OCI-LY7 (cell line): ENCODE data around the gene DMC1. TPM values are rescaled to one million over a fixed set of nuclear protein-coding genes. Genes with fewer than 3 reads are reported as not detected.

Experiments
- BruUV-seq: library from RNA; stranded (reverse); fragments of 400-500 nt; replicated peaks from 2 replicates; lab custom pipeline; 2021; lab: Mats Ljungman, UMichigan
- CTCF ChIA-PET: fragments of 300-600 bp; sonication (Branson Sonifier 250); formaldehyde crosslinking; loops from one replicate; lab custom pipeline; 2022; ENCODE audit warnings: antibody characterized with exemption; ENCODE audit not compliant: unreplicated experiment; lab: Charles Lee
- POLR2A ChIA-PET: fragments of 300-600 bp; sonication (Branson Sonifier 250); formaldehyde crosslinking; loops from one replicate; lab custom pipeline; 2022; ENCODE audit warnings: antibody characterized with exemption; lab: Charles Lee
- DNase-seq: peaks from one replicate; pipeline ENCODE4 v3.0.0-alpha.2; 2015; ENCODE audit warnings: low spot score
- H2AFZ ChIP-seq: fragments of 200-600 bp; sonication (generic), shearing (Covaris generic); 2 replicates; pipeline ENCODE4 v1.6.1; 2014; ENCODE audit warnings: mild to moderate bottlenecking, antibody characterized with exemption, low read length, moderate library complexity
- H3K27ac ChIP-seq: fragments of 200-600 bp; sonication (generic); 2 replicates; pipeline ENCODE4 v1.5.1; 2014; ENCODE audit warnings: mixed run types, low read depth, mild to moderate bottlenecking, moderate library complexity, low read length, inconsistent platforms; ENCODE audit not compliant: poor library complexity, severe bottlenecking
- H3K36me3 ChIP-seq: fragments of 200-600 bp; sonication (generic); 2 replicates; pipeline ENCODE4 v1.6.1; 2014; ENCODE audit warnings: mild to moderate bottlenecking, antibody characterized with exemption, low read length, moderate library complexity, mixed read lengths; ENCODE audit not compliant: insufficient read depth
- H3K4me1 ChIP-seq: fragments of 200-600 bp; sonication (generic); 2 replicates; pipeline ENCODE4 v1.5.1; 2014; ENCODE audit warnings: mild to moderate bottlenecking, low read length; ENCODE audit not compliant: insufficient read depth, poor library complexity, severe bottlenecking
- H3K4me2 ChIP-seq: fragments of 200-600 bp; sonication (generic); 2 replicates; pipeline ENCODE4 v1.6.1; 2014; ENCODE audit warnings: mild to moderate bottlenecking, low read length
- H3K4me3 ChIP-seq: fragments of 200-600 bp; sonication (generic); 2 replicates; pipeline ENCODE4 v1.5.1; 2014; ENCODE audit warnings: mild to moderate bottlenecking, low read depth, low read length; ENCODE audit not compliant: poor library complexity, severe bottlenecking
- H3K79me2 ChIP-seq: fragments of 200-600 bp; sonication (generic); 2 replicates; pipeline ENCODE4 v1.6.1; 2016; ENCODE audit warnings: low read depth, mild to moderate bottlenecking, low read length, moderate library complexity, mixed read lengths; ENCODE audit not compliant: insufficient read depth
- H3K9me2 ChIP-seq: fragments of 200-600 bp; sonication (generic); 2 replicates; pipeline ENCODE4 v1.6.1; 2016; ENCODE audit warnings: mild to moderate bottlenecking, low read length, mixed read lengths; ENCODE audit not compliant: insufficient read depth
- H3K9me3 ChIP-seq: fragments of 200-600 bp; sonication (generic); 2 replicates; pipeline ENCODE4 v1.6.1; 2014; ENCODE audit warnings: mild to moderate bottlenecking, mixed run types, low read length, mixed read lengths
- H4K20me1 ChIP-seq: fragments of 200-600 bp; sonication (generic); 2 replicates; pipeline ENCODE4 v1.6.1; 2014; ENCODE audit warnings: mild to moderate bottlenecking, antibody characterized with exemption, low read length, moderate library complexity, mixed read lengths; ENCODE audit not compliant: insufficient read depth
- EZH2phosphoT487 ChIP-seq: fragments of 200-600 bp; sonication (generic); IDR thresholded peaks from 2 replicates; pipeline ENCODE4 v1.6.1; 2018; ENCODE audit warnings: low read depth, borderline replicate concordance, mild to moderate bottlenecking, mixed run types, antibody characterized with exemption, low read length, moderate library complexity, mixed read lengths
- intact Hi-C: fragments of 100-400 bp; cut with micrococcal nuclease; formaldehyde crosslinking; loops from one replicate; pipeline ENCODE4 v1.10.0; 2022; ENCODE audit not compliant: unreplicated experiment
- total RNA-seq, 2 experiments: library from RNA; depleted of rRNA in 1 of 2; stranded (reverse); fragments of >200 nt in 1 of 2; shearing (Covaris generic) in 1 of 2; gene quantifications; 2 replicates each; pipeline ENCODE4 v1.2.3, GENCODE V29; 2014 to 2022
- TF ChIP-seq, protein P1 (sequence below): fragments of 200-600 bp; sonication (generic); conservative IDR thresholded peaks from 2 replicates; pipeline ENCODE4 v1.5.1; 2014; ENCODE audit warnings: mild to moderate bottlenecking, antibody characterized with exemption, low read length, moderate library complexity, mixed read lengths

The DMC1 gene
- total RNA-seq, 2 experiments from 2014 or later: 40.6 to 44.3 TPM

DNA sequence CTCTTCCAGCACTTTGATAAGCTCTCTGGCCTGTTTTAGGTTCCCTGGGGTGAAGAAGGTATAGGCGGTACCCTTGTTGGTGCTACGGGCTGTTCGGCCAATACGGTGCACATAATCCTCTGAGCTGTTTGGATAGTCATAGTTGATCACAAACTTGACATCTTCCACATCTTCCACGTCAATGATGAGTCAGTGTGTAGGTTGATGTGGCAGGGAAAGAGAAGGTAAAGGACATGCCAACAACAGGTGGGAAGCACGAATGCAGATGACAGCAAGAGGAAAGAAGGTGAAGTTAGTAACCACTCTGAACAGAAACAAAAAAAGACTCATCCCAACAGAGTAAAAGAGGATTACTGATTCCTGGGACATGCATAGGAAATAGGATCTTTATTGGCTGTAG, 82.0 kb downstream of the DMC1 start:
- ChIA-PET POLR2A (interaction anchor here (0.8 kb wide), 1 partner anchor 13 kb away, joined by 3 read pairs; no protein-coding TSS in a partner anchor), CTCF (no interaction called here)
- H3K9me3 ChIP-seq: no peaks in the 10 kb centered on the region
- no peak overlapping the region for H3K4me3 ChIP-seq
- H4K20me1 ChIP-seq: peaks cover 9% of the 10 kb centered on the region; the same call in 1 of the 2 replicates
- no peaks in the 10 kb centered on the region for H3K4me1 ChIP-seq
- peaks cover 97% of the 10 kb centered on the region for H3K36me3 ChIP-seq
- H3K27ac ChIP-seq: no peak overlapping the region
- no TSS peak for BruUV-seq
- intact Hi-C loops: no loop called here
- H2AFZ ChIP-seq: no peak overlapping the region
- no peaks in the 10 kb centered on the region for H3K79me2 ChIP-seq
- DNase-seq: no peak
- no peak for TF ChIP-seq EZH2phosphoT487
- TF ChIP-seq, protein P1, sequence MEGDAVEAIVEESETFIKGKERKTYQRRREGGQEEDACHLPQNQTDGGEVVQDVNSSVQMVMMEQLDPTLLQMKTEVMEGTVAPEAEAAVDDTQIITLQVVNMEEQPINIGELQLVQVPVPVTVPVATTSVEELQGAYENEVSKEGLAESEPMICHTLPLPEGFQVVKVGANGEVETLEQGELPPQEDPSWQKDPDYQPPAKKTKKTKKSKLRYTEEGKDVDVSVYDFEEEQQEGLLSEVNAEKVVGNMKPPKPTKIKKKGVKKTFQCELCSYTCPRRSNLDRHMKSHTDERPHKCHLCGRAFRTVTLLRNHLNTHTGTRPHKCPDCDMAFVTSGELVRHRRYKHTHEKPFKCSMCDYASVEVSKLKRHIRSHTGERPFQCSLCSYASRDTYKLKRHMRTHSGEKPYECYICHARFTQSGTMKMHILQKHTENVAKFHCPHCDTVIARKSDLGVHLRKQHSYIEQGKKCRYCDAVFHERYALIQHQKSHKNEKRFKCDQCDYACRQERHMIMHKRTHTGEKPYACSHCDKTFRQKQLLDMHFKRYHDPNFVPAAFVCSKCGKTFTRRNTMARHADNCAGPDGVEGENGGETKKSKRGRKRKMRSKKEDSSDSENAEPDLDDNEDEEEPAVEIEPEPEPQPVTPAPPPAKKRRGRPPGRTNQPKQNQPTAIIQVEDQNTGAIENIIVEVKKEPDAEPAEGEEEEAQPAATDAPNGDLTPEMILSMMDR: no peak
- H3K9me2 ChIP-seq: no peaks in the 10 kb centered on the region
- H3K4me2 ChIP-seq: no peak overlapping the region

DNA sequence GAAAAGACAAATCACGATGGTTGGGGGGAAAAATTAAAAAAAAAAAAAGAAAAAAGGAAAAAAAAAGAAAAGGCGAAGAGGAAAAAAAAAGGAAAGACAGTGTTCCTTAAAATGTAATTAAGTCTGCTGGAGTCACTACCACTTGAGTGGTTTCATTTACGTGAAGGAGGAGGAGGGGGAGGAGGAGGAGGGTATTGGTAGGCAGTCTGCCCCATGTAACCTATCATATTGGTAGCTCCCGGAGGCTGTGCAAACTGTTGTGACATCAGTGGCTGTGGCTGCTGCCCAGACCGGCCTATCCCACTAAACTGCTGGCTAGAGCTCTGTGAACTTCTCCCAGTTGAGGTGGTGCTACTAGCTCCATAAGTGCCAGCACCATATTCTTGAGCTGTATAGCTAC, 84.2 kb downstream of the DMC1 start:
- no peaks in the 10 kb centered on the region for H3K4me1 ChIP-seq
- CTCF ChIA-PET: no interaction called here
- intact Hi-C loops: no loop called here
- DNase-seq: no peak
- no peak overlapping the region for H3K4me3 ChIP-seq
- H3K9me3 ChIP-seq: no peaks in the 10 kb centered on the region
- no TSS peak for BruUV-seq
- no peak overlapping the region for H3K27ac ChIP-seq
- H3K36me3 ChIP-seq: peaks cover 97% of the 10 kb centered on the region
- no peaks in the 10 kb centered on the region for H3K79me2 ChIP-seq
- no peak overlapping the region for H2AFZ ChIP-seq
- H3K9me2 ChIP-seq: no peaks in the 10 kb centered on the region
- POLR2A ChIA-PET: interaction anchor here (0.6 kb wide), 2 partner anchors 23 to 75 kb away, joined by 3 to 5 read pairs; no protein-coding TSS in a partner anchor
- TF ChIP-seq, protein P1: no peak
- no peak for TF ChIP-seq EZH2phosphoT487
- 0 out of 2 replicates have a peak, but pooled peaks cover 6% of the 10 kb centered on the region for H4K20me1 ChIP-seq
- H3K4me2 ChIP-seq: no peak overlapping the region

DNA sequence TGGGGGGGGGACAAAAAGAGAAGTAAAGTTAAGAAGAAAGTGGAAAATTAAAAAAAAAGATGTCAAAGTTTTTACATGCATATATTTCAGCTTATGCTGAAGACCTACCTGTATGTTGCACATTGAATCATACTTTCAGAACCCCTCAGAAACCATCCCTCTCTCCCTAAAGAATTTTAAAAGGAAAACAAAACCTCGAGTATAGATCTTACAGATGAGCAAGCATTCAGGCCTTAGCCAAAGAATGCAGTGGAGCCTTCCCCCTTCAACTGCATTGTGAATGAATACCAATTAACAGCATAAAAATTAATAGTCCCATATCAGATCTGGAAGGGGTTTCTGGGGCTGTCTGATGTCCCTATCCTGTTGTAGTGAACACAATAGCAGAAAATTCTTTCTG, 85.7 kb downstream of the DMC1 start:
- intact Hi-C loops: no loop called here
- Histone ChIP-seq H3K4me1 (no peaks in the 10 kb centered on the region), H3K36me3 (peaks cover 97% of the 10 kb centered on the region), H2AFZ (no peak overlapping the region), H3K9me2 (no peaks in the 10 kb centered on the region), H3K9me3 (no peaks in the 10 kb centered on the region), H3K4me3 (no peak overlapping the region), H3K27ac (no peak overlapping the region), H3K4me2 (no peak overlapping the region), H3K79me2 (no peaks in the 10 kb centered on the region), H4K20me1 (no peaks in the 10 kb centered on the region)
- ChIA-PET POLR2A (no interaction called here), CTCF (no interaction called here)
- no TSS peak for BruUV-seq
- TF ChIP-seq, protein P1: no peak
- TF ChIP-seq EZH2phosphoT487: no peak
- no peak for DNase-seq
